HL-60 (cell line): Measurements from ENCODE around the gene AHSG.
"Not testable (repeated sequence)": the region's sequence is repeated elsewhere in the genome, so short reads cannot be mapped to it uniquely, and the experiment has no call there.

Experiments
- DNase-seq, 2 experiments: peaks; one replicate each; pipeline ENCODE4 v3.0.0-alpha.2; 2010 to 2020; ENCODE audit warnings: low read depth in 1 of 2, low spot score in 1 of 2
- H3K27ac ChIP-seq: fragments of 250-450 bp; sonication (Bioruptor Pico); replicated peaks from 2 replicates; pipeline ENCODE4 v1.5.1; 2020; ENCODE audit warnings: mild to moderate bottlenecking, moderate library complexity
- H3K27me3 ChIP-seq: fragments of 250-450 bp; sonication (Bioruptor Pico); 2 replicates; pipeline ENCODE4 v1.5.1; 2021; ENCODE audit warnings: mild to moderate bottlenecking, moderate library complexity; ENCODE audit not compliant: insufficient read depth, poor library complexity, severe bottlenecking
- H3K4me3 ChIP-seq: replicated peaks from 2 replicates; pipeline ENCODE4 v1.5.1; 2011; ENCODE audit warnings: mild to moderate bottlenecking, control low read depth, low read length; ENCODE audit not compliant: insufficient read depth
- GABPA ChIP-seq: IDR thresholded peaks from 2 replicates; pipeline ENCODE4 v1.6.1; 2012; ENCODE audit warnings: low read depth
- POLR2AphosphoS5 ChIP-seq: IDR thresholded peaks from 2 replicates; pipeline ENCODE4 v1.6.1; 2012; ENCODE audit warnings: low read depth
- SPI1 ChIP-seq: IDR thresholded peaks from 2 replicates; pipeline ENCODE4 v1.6.1; 2012; ENCODE audit warnings: low read depth, mild to moderate bottlenecking, borderline replicate concordance
- TF ChIP-seq, protein P1 (sequence below): IDR thresholded peaks from 2 replicates; pipeline ENCODE4 v1.6.1; 2012; ENCODE audit warnings: low read depth; ENCODE audit not compliant: insufficient replicate concordance
- TF ChIP-seq, protein P2 (sequence below): IDR thresholded peaks from one replicate; pipeline ENCODE4 v1.5.1; 2011; ENCODE audit warnings: low read length, control low read depth, inconsistent platforms; ENCODE audit not compliant: insufficient read depth

Gene AHSG

GRCh38 chr3:186630950-186631641, 18.2 kb downstream of the AHSG start:
- TF ChIP-seq POLR2AphosphoS5 (no peak), SPI1 (no peak), GABPA (no peak)
- TF ChIP-seq, protein P1, sequence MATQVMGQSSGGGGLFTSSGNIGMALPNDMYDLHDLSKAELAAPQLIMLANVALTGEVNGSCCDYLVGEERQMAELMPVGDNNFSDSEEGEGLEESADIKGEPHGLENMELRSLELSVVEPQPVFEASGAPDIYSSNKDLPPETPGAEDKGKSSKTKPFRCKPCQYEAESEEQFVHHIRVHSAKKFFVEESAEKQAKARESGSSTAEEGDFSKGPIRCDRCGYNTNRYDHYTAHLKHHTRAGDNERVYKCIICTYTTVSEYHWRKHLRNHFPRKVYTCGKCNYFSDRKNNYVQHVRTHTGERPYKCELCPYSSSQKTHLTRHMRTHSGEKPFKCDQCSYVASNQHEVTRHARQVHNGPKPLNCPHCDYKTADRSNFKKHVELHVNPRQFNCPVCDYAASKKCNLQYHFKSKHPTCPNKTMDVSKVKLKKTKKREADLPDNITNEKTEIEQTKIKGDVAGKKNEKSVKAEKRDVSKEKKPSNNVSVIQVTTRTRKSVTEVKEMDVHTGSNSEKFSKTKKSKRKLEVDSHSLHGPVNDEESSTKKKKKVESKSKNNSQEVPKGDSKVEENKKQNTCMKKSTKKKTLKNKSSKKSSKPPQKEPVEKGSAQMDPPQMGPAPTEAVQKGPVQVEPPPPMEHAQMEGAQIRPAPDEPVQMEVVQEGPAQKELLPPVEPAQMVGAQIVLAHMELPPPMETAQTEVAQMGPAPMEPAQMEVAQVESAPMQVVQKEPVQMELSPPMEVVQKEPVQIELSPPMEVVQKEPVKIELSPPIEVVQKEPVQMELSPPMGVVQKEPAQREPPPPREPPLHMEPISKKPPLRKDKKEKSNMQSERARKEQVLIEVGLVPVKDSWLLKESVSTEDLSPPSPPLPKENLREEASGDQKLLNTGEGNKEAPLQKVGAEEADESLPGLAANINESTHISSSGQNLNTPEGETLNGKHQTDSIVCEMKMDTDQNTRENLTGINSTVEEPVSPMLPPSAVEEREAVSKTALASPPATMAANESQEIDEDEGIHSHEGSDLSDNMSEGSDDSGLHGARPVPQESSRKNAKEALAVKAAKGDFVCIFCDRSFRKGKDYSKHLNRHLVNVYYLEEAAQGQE, result no peak
- TF ChIP-seq, protein P2, sequence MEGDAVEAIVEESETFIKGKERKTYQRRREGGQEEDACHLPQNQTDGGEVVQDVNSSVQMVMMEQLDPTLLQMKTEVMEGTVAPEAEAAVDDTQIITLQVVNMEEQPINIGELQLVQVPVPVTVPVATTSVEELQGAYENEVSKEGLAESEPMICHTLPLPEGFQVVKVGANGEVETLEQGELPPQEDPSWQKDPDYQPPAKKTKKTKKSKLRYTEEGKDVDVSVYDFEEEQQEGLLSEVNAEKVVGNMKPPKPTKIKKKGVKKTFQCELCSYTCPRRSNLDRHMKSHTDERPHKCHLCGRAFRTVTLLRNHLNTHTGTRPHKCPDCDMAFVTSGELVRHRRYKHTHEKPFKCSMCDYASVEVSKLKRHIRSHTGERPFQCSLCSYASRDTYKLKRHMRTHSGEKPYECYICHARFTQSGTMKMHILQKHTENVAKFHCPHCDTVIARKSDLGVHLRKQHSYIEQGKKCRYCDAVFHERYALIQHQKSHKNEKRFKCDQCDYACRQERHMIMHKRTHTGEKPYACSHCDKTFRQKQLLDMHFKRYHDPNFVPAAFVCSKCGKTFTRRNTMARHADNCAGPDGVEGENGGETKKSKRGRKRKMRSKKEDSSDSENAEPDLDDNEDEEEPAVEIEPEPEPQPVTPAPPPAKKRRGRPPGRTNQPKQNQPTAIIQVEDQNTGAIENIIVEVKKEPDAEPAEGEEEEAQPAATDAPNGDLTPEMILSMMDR, result no peak
- H3K27ac ChIP-seq, result no peak overlapping the region
- no peak overlapping the region for H3K4me3 ChIP-seq
- no peak for DNase-seq
- H3K27me3 ChIP-seq, result peaks cover 5% of the 10 kb centered on the region

GRCh38 chr3:186633481-186633880, 20.6 kb downstream of the AHSG start:
- TF ChIP-seq POLR2AphosphoS5 (no peak), SPI1 (no peak), GABPA (no peak)
- TF ChIP-seq, protein P1, result no peak
- TF ChIP-seq, protein P2, result no peak
- DNase-seq, result no peak
- Histone ChIP-seq H3K27ac (no peak overlapping the region), H3K27me3 (peaks cover 3% of the 10 kb centered on the region), H3K4me3 (no peak overlapping the region)

DNA sequence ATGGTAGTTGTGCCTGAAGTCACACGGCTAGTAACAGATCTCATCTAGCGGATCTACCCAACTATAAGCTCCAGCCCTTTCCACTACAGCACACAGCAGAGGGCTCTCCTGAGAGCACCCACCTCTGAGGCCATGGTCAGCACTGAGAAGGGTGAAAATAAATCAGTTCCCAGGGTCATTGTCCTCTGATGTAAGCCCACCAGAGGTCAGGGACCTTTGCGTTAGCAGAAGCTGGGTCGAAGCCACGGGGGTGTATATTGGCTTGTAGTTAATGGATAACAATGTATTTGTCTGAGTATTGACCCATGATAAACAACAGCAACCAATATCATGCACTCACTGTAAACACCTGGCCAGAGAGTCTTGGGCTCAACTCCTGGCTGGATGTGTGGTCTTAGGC, 21.3 kb downstream of the AHSG start:
- not testable (repeated sequence) for DNase-seq, H3K27me3 ChIP-seq, H3K4me3 ChIP-seq, H3K27ac ChIP-seq

DNA sequence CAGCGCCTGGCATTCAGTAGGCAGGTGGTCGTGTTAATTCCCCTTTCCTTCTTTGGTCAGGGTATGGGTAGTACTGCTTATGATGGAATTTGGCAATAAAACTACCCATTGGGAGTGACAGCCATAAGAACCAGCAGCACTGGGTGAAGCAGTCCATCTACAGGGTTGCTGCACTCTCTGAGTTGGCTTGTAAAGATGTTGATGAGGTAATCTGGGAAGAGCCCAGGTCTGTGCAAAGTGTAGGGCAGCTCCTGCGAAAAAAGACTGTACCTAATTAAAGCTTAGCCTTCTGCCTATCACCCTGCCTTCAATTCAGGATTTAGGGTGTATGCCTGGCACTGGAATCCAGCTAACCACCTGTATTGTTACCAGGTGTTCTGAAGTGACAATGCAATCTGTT, 22.7 kb downstream of the AHSG start:
- DNase-seq, result no peak
- TF ChIP-seq GABPA, result no peak
- no peak for TF ChIP-seq POLR2AphosphoS5
- no peak for TF ChIP-seq SPI1
- TF ChIP-seq, protein P2, result no peak
- TF ChIP-seq, protein P1, result no peak
- H3K4me3 ChIP-seq, result no peak overlapping the region
- H3K27ac ChIP-seq, result no peak overlapping the region
- H3K27me3 ChIP-seq, result no peaks in the 10 kb centered on the region
